NCI-H128 (cell line): ENCODE results near the gene MEG3.

Experiments
- DNase-seq: peaks from one replicate; lab custom pipeline; 2025; ENCODE audit not compliant: unreplicated experiment; lab: John Stamatoyannopoulos, UW

The MEG3 gene

GRCh38 chr14:100862793-100863192, 36.9 kb downstream of the MEG3 start:
- DNase-seq, result no peak

- DNase-seq, result no peak
These were observed 38.3 kb downstream of the MEG3 start for GRCh38 chr14:100864206-100864605.

- no peak for DNase-seq
These were observed 39.2 kb downstream of the MEG3 start for GRCh38 chr14:100864960-100865681.

GRCh38 chr14:100865682-100866591, 40.0 kb downstream of the MEG3 start:
- no peak for DNase-seq

GRCh38 chr14:100866666-100867630, 41.0 kb downstream of the MEG3 start:
- no peak for DNase-seq

GRCh38 chr14:100867631-100868315, 41.9 kb downstream of the MEG3 start:
- DNase-seq, result no peak

- no peak for DNase-seq
These were observed 42.9 kb downstream of the MEG3 start for GRCh38 chr14:100868621-100869370.

- no peak for DNase-seq
These were observed 45.6 kb downstream of the MEG3 start for GRCh38 chr14:100871234-100872186.

- no peak for DNase-seq
These were observed 46.6 kb downstream of the MEG3 start for GRCh38 chr14:100872259-100873095.

GRCh38 chr14:100873096-100873482, 47.2 kb downstream of the MEG3 start:
- no peak for DNase-seq

- DNase-seq, result no peak
These were observed 48.1 kb downstream of the MEG3 start for GRCh38 chr14:100874051-100874410.

- no peak for DNase-seq
These were observed 48.6 kb downstream of the MEG3 start for GRCh38 chr14:100874411-100875091.

GRCh38 chr14:100875126-100875525, 49.2 kb downstream of the MEG3 start:
- DNase-seq, result no peak

GRCh38 chr14:100875861-100876590, 50.1 kb downstream of the MEG3 start:
- DNase-seq, result no peak

GRCh38 chr14:100878271-100879146, 52.6 kb downstream of the MEG3 start:
- no peak for DNase-seq

- no peak for DNase-seq
These were observed 53.3 kb downstream of the MEG3 start for GRCh38 chr14:100879194-100879593.
